Renal cortex interstitium (tissue), 11 donors: ENCODE data around the gene ADAM23. TPM values are rescaled to one million over a fixed set of nuclear protein-coding genes. Genes with fewer than 3 reads are reported as not detected.

Experiments
- DNase-seq, 11 donors: peaks; one replicate each; pipeline ENCODE4 v3.0.0-alpha.2; 2013; ENCODE audit warnings: low read depth in 9 of 11, low spot score in 4 of 11; ENCODE audit errors: extremely low read depth in 1 of 11
- polyA plus RNA-seq, 3 donors: library from polyadenylated mRNA; unstranded; fragments of 120-200 nt; gene quantifications; one replicate each; pipeline ENCODE4 v1.2.1, GENCODE V29; 2013; ENCODE audit not compliant: insufficient read length in 3 of 3

Gene ADAM23
- polyA plus RNA-seq, 3 donors: 3.6 to 6.3 (median 6.1) TPM

GRCh38 chr2:206433686-206434085 is 9.6 kb upstream of the ADAM23 start:
- DNase-seq: no peak

GRCh38 chr2:206435742-206436141 is 7.6 kb upstream of the ADAM23 start:
- DNase-seq: no peak

- DNase-seq: no peak
These were observed 5.1 kb upstream of the ADAM23 start for GRCh38 chr2:206438196-206438724.

GRCh38 chr2:206442474-206442832 is 879 bp upstream of the ADAM23 start:
- no peak for DNase-seq

GRCh38 chr2:206443735-206444527 is 599 bp downstream of the ADAM23 start:
- peak in 4 of 11 donors; percentile 12 to 31 (median 17) for DNase-seq

GRCh38 chr2:206445948-206446347 is 2.6 kb downstream of the ADAM23 start:
- DNase-seq: no peak

GRCh38 chr2:206452242-206452641 is 8.9 kb downstream of the ADAM23 start:
- DNase-seq: no peak

GRCh38 chr2:206452750-206453149 is 9.4 kb downstream of the ADAM23 start:
- DNase-seq: no peak

- DNase-seq: no peak
These were observed 12.9 kb downstream of the ADAM23 start for GRCh38 chr2:206456078-206456754.

- DNase-seq: peak in 1 of 11 donors; percentile 7
These were observed 13.9 kb downstream of the ADAM23 start for GRCh38 chr2:206457188-206457634.

- DNase-seq: no peak
These were observed 19.0 kb downstream of the ADAM23 start for GRCh38 chr2:206462240-206462854.

GRCh38 chr2:206463685-206464084 is 20.4 kb downstream of the ADAM23 start:
- no peak for DNase-seq

- no peak for DNase-seq
These were observed 21.3 kb downstream of the ADAM23 start for GRCh38 chr2:206464597-206464996.

GRCh38 chr2:206471524-206472062 is 28.3 kb downstream of the ADAM23 start:
- DNase-seq: no peak

- no peak for DNase-seq
These were observed 28.8 kb downstream of the ADAM23 start for GRCh38 chr2:206472094-206472493.

GRCh38 chr2:206474099-206474498 is 30.8 kb downstream of the ADAM23 start:
- DNase-seq: no peak

- DNase-seq: no peak
These were observed 34.0 kb downstream of the ADAM23 start for GRCh38 chr2:206477296-206477695.

GRCh38 chr2:206478340-206478739 is 35.0 kb downstream of the ADAM23 start:
- no peak for DNase-seq

- peak in 2 of 11 donors; percentile 3 to 7 for DNase-seq
These were observed 36.8 kb downstream of the ADAM23 start for GRCh38 chr2:206480161-206480560.

- DNase-seq: no peak
These were observed 37.3 kb downstream of the ADAM23 start for GRCh38 chr2:206480620-206481019.
